IPS-18c (cell line): ENCODE measurements around the gene RPGRIP1L.

ENCODE experiments used
- H3K4me3 ChIP-seq: 2 replicates; pipeline ENCODE4 v1.7.0; 2013; ENCODE audit warnings: low read depth, mild to moderate bottlenecking, low read length, moderate library complexity; ENCODE audit not compliant: insufficient read depth
- H3K9me3 ChIP-seq: one replicate; pipeline ENCODE4 v1.6.1; 2013; ENCODE audit warnings: mild to moderate bottlenecking, low read length, moderate library complexity; ENCODE audit not compliant: control insufficient read depth, insufficient read depth

Gene RPGRIP1L

DNA sequence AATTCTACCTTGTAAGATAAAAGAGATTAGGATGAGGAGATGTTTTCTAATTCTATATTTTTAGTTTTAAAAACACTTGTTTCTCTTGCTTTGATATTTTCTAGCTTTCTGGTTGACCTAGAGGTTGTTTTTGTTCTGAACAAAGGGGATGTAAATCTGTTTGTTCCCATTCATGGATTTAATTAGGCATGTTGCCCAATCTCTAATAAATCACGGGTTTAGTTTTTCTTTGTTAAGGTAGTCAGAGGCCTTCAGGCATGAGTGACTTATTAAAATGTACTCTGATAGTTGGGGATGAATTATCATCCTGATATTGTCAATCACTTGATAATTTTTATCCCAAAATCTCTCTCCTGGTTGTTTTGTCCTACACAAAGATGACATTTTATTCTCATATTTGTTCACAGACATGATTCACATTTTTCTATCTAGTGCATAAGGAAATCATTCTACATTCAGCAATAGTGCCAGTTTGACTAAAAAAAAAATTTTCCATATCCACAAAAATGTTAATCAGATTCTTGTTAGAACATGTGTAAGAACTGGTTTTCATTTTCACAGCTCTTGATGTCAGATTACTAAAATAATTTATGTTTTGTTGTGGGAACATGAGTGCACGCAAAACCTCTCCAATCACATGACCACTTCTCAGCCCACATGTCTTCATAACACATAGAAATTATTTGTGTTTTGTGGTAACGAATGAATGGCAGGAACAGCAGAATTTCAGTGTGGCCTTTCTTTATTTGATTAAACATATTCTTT lies 105.0 kb downstream of the RPGRIP1L start:
- H3K9me3 ChIP-seq = no peaks in the 10 kb centered on the region
- no peak overlapping the region for H3K4me3 ChIP-seq

DNA sequence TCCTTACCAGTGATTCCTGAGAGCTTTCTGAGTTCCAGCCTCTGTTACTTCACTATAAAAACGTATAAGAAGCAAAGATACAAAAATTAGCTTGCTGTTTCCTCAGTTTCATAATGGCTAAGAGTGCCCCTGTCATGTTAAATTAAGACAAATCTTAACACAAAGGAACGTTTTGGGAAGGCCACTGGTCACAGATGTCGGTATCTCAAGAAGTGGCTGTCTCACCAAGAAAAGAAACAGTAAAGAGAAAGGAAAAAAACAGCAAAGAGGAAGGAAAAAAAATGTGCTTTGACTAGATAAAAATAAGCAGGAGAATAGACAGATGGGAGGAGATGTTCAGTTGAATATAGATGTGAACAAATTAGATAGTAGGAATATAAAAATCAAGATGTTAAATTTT lies 105.9 kb downstream of the RPGRIP1L start:
- Histone ChIP-seq H3K4me3 (no peak overlapping the region), H3K9me3 (no peaks in the 10 kb centered on the region)

DNA sequence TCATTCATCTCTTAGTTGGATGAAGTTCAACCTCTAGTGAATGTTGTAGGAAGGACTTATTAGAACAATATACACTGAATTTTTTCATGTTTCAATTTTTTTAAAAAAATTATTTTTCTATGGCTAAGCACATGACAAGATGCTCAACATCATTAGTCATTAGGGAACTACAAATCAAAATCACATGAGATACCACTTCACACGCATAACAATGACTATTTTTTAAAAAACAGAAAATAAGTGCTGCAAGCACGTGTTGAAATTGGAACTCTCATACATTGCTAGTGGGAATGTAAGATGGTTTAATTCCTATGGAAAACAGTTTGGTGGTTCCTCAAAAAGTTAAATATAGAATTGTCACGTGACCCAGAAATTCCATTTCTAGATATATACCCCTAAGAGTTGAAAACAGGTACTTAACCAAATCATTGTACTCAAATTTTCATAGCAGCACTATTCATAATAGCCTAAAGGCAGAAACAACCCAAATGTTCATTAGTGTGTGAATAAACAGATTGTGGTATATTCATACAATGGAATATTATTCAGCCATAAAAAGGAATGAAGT lies 115.5 kb downstream of the RPGRIP1L start:
- H3K4me3 ChIP-seq = no peak overlapping the region
- peaks cover 5% of the 10 kb centered on the region for H3K9me3 ChIP-seq

DNA sequence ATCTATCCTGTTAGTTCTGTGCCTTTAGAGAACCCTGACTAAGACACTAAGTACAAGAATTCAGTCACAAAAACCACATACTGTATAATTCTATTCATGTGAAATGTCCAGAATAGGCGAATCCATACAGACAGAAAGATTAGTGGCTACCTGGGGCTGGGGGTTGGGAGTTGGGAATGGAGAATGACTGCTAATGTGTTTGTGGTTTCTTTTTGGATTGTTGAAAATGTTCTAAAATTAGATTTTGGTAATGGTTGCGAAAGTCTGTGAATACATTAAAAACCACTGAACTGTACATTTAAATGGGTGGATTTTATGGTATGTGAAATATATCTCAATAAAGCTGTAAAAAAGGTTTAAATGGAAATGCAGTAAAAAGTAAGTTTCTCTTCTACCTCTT lies 120.3 kb downstream of the RPGRIP1L start:
- Histone ChIP-seq H3K9me3 (no peaks in the 10 kb centered on the region), H3K4me3 (no peak overlapping the region)

DNA sequence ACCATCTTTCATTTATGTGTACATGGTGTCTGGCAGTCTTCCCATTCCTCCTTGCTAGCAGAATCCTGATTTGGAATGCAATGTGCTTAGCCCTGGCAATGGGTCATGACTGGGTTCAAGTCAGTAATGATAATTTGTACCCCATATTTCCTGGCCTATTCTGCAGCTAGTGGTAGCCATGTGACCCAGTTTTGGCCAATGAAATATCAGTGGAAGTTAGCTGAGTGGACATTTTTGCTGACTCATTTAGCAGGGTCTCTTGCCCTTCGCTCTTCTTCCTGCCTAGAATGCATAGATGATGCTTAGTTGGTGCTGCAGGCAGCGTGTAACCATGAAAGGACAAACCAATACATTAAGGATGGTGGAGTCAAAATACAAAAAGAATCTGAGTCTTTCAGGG lies 121.9 kb downstream of the RPGRIP1L start:
- H3K4me3 ChIP-seq = no peak overlapping the region

DNA sequence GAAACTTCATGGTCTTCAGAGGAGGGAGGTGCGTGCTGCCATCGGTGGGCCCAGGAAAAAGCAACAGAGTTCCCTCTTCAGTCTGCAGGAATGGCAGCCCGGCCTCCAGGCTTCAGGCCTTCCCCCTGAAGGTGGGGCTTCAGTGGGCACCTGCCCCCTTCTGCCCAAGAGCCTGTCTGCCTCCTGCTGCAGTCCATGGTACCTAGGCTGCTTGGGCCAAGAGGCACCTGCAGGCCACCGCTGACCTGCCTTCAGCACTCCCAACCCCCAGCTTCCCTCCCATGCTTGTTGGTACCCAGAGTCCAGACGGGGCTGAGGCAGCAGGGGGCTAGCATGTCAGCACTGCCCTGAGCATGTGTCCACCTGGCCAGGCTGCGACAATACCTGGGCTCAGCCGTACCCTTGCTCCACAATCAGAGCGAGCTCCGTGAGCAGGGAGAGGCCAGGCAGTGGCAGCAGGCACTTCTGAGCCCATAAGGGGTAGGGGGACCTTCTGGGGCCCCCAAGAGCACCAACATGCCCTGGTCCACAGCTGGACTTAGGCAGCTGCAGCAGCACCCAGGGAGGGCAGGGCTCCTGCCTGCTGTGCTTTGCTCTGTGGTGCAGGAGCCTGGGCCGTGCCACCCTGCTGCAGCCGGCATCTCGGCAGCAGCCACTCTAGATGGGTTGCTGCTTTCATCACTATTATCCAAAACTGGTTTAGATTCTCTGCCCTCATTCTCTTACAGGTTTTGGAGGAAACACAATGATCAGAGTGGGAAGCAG lies 123.4 kb downstream of the RPGRIP1L start:
- H3K9me3 ChIP-seq = no peaks in the 10 kb centered on the region
- no peak overlapping the region for H3K4me3 ChIP-seq

More for the DNA sequence above, 121.9 kb downstream of the RPGRIP1L start:
- no peaks in the 10 kb centered on the region for H3K9me3 ChIP-seq

DNA sequence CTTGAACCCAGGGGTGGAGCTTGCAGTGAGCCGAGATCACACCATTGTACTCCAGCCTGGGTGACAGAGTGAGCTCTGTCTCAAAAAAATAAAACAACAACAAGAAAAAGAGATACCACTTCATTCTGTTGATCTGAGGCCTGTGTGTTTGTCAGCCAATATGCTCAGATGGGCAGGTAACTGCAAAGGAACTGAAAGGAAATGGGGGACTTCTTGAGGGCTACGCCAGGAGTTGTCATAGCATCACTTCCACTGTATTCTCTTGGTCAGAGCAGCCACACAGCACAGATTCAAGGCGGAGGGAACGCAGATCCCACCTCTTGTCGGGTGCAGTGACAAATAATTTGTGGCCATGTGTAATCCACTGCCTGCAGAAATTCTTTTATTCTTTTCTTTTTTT lies 126.8 kb downstream of the RPGRIP1L start:
- peaks cover 2% of the 10 kb centered on the region for H3K9me3 ChIP-seq

DNA sequence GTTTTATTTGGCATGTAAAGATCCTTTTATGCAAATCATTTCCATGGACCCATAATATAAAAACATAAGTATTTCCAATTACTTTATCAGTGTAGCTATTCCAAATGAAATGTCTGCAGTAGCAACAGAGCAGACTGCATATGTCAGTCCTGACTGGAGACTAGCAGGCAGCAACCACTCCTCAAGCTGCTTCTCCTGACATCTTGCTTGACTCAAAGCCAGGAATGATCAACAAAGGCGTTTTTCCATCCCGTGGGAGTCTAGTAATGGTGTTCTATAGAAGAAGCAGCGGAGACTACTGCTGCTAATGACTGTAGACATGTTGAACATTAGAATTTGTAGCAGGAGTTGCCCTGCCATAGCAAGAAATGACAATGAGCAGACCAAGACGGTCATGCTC lies 127.4 kb downstream of the RPGRIP1L start:
- H3K4me3 ChIP-seq = no peak overlapping the region
- peaks cover 2% of the 10 kb centered on the region for H3K9me3 ChIP-seq

More for the DNA sequence above, 126.8 kb downstream of the RPGRIP1L start:
- no peak overlapping the region for H3K4me3 ChIP-seq

DNA sequence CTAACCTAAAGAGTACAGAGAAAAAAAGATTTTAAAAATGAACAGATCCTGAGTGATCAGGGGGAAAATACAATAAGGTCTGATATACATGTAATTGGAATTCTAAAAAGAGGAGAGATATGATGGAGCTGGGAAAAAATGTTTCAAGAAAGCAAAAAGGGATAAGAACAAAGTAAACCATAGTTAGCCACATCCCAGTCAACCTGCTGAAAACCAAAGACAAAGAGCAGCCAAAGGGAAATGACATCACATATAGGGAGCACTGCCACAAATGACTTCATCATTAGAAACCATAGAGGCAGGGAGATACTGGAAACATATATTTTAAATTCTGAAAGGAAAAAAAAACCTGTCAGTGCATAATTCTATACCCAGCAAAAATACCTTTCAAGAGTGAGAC lies 131.9 kb downstream of the RPGRIP1L start:
- H3K4me3 ChIP-seq = no peak overlapping the region
- peaks cover 2% of the 10 kb centered on the region for H3K9me3 ChIP-seq

DNA sequence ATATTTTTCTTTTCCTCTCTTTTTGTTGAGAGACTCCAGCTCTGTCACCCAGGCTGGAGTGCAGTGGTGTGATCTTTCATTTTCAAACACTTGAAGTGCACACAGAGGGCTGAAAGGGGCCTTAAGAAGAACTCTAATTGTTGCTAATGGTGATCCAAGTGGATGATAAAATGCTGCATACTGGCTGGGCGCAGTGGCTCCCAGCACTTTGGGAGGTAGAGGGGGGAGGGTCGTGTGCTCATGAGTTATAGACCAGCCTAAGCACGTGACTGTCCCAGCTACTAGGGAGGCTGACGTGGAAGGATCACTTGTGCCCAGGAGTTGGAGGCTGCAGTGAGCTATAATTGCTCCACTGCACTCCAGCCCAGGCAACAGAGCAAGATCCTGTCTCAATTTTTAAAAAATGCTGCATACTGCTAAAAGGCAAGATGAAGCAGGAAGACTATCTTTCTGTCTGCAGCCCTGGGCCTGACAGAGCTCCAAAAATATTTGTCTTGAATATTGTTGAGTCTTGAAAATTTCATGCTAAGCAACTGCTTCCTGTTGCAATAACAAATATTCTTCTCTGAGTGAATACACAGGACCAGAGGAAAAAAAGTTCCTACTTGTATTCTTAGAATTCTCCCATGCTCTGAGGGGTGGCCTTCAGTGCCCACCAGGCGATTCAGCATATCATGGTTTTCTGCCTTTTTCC lies 137.0 kb downstream of the RPGRIP1L start:
- Histone ChIP-seq H3K4me3 (no peak overlapping the region), H3K9me3 (no peaks in the 10 kb centered on the region)

DNA sequence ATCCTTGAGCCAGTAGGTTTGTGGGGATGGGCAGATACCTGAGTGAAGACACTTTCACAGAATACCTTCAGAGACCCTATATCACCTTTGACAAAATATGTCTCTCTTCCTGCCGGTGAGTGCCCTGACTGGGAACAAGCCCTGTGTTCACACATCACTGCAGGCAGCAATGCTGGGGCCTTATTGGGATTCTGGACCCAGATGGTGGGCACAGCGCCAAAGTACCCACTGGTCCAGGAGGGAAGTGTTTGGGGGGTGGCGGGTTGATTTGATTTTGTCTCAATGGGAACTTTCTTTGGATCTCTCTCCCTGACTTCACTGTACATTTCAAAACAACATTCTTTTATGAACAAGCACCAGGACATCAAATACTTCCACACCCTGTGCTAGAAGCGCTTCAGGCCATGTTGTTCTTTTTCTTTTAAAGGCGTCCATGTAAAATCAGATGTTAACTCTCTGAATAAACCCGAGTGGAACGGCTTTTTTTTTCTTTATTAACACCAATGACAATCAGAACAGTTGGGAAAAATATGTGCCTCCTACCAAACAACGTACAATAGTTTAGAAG lies 138.3 kb downstream of the RPGRIP1L start:
- H3K9me3 ChIP-seq = peaks cover 4% of the 10 kb centered on the region
- no peak overlapping the region for H3K4me3 ChIP-seq

DNA sequence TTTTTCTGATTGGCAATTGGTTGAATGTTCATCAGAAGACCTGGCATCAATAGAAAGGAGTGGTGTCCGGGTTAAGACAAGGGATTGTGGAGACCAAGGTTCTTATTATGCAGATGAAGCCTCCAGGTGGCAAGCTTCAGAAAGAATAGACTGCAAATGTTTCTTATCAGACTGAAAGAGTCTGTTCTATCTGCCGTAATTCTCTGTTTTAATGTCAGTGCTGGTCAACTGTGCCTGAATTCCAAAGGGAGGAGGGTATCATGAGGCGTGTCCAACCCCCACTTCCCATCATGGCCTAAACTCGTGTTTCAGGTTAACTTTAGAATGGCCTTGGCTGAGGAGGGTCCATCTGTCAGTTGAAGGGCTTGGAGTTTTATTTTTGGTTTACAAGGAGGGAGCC lies 140.2 kb downstream of the RPGRIP1L start:
- Histone ChIP-seq H3K4me3 (no peak overlapping the region), H3K9me3 (peaks cover 4% of the 10 kb centered on the region)

DNA sequence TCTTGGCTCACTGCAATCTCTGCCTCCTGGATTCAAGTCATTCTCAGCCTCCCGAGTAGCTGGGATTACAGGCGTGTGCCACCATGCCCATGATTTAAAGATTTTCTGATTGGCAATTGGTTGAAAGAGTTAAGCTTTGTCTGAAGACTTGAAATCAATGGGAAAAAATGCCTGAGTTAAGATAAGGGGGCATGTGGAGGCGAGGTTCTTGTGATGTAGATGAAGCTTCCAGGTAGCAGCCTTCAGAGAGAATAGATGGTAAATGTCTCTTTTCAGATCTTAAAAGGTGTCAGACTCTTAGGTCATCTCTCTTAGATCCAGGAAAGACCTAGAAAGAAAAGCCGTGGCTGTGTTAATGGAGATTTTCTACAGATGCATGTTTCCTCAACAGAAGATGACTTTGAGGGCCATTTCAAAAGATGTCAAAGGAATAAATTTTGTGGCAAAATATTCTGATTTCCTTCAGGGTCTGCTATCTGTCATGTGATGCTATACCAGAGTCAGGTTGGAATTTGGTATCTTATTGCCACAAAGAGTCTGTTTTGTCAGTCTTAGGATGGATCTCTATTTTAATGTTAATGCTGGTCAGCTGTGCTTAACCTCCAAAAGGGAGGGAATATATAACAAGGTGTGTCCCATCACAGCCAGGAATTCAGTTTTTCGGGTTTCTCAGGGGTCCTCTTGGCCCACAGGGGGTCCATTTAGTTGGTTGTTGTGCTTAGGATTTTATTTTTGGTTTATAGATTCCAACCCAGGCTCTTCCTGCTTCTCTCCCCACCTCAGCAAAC lies 142.4 kb downstream of the RPGRIP1L start:
- peaks cover 4% of the 10 kb centered on the region for H3K9me3 ChIP-seq

DNA sequence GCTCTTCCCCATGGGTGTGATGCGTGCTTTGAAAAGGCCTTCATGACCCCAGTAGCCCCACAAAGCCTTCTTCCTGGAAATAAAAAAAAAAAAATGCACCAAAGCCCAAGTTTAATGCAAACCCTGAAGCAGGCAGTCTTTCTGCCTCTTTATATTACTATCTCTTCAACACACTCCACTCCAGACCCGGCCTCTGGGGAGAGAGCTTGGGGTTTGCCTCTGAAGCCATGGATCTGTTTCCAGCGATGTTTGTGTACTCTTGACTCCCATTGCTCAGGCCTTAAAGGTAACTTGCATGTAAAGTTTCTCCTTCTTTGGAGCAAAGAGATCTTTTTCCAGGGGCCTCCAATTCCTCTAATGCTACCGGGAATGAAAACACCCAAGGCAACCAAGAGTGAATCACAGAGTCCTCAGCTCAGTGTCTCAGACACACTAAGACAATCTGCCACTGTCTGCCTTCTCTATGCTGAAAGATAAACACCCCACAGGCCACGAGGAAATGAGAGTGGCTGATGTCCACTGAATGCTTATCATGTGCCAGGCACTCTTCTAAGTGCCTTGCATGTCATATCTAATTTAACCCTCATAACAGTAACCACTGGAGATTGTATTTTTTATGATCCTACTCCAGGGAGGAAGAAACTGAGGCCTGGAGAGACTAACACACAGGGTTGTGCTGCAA lies 144.2 kb downstream of the RPGRIP1L start:
- Histone ChIP-seq H3K4me3 (no peak overlapping the region), H3K9me3 (peaks cover 4% of the 10 kb centered on the region)

More for the DNA sequence above, 142.4 kb downstream of the RPGRIP1L start:
- H3K4me3 ChIP-seq = no peak overlapping the region

DNA sequence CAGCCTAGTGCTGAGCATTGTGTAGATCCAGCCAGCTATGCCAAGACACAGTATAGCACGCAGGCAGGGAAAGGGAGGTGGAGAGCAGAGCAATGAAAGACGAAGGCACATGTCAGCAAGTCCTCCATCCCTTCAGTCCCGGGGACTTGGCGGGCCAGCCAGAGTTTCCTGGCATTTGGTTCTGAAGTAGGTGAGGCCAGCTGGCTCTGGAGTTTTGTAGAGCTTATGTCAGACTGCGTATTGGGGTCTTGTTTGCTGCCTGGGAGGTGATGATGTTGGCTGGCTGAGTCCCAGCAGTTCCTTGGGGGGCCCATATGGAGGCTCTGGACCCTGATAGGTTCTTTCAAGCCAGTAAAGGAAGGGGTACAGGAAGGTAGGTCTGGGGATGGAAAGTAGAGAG lies 144.9 kb downstream of the RPGRIP1L start:
- Histone ChIP-seq H3K9me3 (peaks cover 4% of the 10 kb centered on the region), H3K4me3 (no peak overlapping the region)

DNA sequence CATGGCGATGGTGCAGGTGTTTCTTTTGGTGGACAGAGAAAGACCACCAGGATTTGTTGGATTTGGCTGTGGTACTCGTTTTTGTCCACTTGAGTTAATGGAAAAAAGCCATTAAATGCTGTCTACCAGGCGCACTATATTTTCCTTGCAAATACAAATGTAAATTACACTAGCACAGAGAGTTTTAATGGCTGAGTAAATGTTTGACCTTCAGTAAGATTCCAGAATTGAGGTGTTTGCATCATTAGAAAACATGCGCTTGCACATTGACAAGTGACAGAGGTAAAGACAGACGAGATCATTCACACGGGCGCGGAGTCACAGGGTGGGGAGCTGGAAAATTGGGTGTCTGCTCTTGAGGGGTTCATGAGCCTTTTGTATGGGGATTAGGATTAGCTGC lies 147.1 kb downstream of the RPGRIP1L start:
- H3K9me3 ChIP-seq = peaks cover 6% of the 10 kb centered on the region
- H3K4me3 ChIP-seq = no peak overlapping the region
